ENCODE results near the gene BCL11B.

- no peak for TF ChIP-seq CTCF (IDR thresholded peaks at IDR 0.05)
- no peak for TF ChIP-seq POLR2A (IDR thresholded peaks at IDR 0.05)
- no peak for TF ChIP-seq EP300 (IDR thresholded peaks at IDR 0.05)
- no peak for TF ChIP-seq POLR2AphosphoS5 (IDR thresholded peaks at IDR 0.05)
Measured at GRCh38 chr14:99286761-99287160, 14.8 kb upstream of the BCL11B start.

Measured in gastroesophageal sphincter (tissue), 3 donors.